HFF-Myc (cell line): Measurements from ENCODE around the gene CACNA2D4.

ENCODE experiments used
- DNase-seq: peaks from one replicate; pipeline ENCODE4 v3.0.0-alpha.2; 2011; ENCODE audit warnings: low read depth; ENCODE audit errors: extremely low read depth
- H3K4me3 ChIP-seq: replicated peaks from 2 replicates; pipeline ENCODE4 v1.5.1; 2011; ENCODE audit warnings: low read depth, mild to moderate bottlenecking, control low read depth, low read length
- TF ChIP-seq, protein P1 (sequence below): IDR thresholded peaks from 2 replicates; pipeline ENCODE4 v1.5.1; 2012; ENCODE audit warnings: mild to moderate bottlenecking, low read depth, low read length, control low read depth; ENCODE audit errors: missing control alignments

The CACNA2D4 gene

DNA sequence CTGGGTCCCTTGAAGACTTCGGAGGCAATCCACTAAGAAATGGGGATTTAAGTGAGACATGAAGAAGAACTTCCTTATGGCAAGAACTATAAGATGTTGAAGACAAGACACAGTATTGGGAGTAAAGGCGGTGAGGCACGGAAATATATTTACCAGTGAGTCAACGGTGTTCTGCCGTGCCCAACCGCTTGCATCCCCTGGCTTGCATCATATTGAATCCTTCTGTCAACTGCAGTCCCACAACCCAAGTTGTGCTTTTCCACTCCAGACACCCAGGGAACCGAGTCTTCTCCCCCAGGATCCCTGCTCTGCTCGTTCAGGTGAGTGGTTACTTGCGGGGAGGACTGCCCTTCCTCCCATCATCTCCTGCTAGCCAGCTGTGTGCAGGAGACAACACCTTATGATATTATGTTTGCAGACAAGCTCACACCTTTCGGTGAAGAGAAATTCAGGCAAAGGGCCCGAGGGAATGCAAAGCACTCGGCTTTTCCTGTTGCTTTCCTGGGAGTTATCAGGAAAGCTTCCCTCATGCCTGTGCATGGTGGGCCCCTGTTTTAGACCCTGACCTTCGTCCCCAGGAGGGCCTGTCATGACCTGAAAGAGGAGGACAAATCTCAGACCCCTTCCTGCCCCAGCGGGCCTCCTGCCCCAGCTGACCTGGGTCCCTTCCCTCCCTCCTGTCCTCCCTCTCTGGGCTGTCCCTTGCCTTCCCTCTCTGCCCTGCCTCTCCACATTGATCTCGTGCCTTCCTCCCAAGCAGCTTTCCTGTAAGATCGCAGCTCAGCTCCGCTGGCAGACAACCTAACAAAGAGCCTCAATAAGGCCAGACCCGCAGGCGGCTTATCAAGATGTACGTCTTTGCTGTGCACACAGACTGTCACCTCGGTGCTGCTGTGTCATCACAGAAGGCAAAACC is 102.4 kb downstream of the CACNA2D4 start:
- no peak for DNase-seq
- TF ChIP-seq, protein P1, sequence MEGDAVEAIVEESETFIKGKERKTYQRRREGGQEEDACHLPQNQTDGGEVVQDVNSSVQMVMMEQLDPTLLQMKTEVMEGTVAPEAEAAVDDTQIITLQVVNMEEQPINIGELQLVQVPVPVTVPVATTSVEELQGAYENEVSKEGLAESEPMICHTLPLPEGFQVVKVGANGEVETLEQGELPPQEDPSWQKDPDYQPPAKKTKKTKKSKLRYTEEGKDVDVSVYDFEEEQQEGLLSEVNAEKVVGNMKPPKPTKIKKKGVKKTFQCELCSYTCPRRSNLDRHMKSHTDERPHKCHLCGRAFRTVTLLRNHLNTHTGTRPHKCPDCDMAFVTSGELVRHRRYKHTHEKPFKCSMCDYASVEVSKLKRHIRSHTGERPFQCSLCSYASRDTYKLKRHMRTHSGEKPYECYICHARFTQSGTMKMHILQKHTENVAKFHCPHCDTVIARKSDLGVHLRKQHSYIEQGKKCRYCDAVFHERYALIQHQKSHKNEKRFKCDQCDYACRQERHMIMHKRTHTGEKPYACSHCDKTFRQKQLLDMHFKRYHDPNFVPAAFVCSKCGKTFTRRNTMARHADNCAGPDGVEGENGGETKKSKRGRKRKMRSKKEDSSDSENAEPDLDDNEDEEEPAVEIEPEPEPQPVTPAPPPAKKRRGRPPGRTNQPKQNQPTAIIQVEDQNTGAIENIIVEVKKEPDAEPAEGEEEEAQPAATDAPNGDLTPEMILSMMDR: no peak

DNA sequence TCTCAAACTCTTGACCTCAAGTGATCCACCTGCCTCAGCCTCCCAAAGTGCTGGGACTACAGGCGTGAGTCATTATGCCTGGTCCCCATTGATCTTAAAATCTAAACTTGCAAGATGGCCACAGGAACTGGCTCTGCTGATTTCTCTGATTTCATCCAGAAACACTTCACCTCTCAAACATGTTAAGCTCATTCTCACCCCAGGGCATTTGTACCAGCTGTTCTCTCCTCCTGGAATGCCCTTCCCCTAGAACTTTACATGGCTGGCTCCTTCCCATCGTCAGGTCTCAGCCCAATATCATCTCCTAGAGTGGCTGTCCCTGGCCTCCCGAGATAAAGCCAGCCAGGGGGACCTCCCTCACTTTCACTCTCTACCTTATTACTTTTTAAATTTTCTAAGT is 103.3 kb downstream of the CACNA2D4 start:
- H3K4me3 ChIP-seq: no peak overlapping the region
- TF ChIP-seq, protein P1: no peak
- no peak for DNase-seq

More for the DNA sequence above, 102.4 kb downstream of the CACNA2D4 start:
- no peak overlapping the region for H3K4me3 ChIP-seq

DNA sequence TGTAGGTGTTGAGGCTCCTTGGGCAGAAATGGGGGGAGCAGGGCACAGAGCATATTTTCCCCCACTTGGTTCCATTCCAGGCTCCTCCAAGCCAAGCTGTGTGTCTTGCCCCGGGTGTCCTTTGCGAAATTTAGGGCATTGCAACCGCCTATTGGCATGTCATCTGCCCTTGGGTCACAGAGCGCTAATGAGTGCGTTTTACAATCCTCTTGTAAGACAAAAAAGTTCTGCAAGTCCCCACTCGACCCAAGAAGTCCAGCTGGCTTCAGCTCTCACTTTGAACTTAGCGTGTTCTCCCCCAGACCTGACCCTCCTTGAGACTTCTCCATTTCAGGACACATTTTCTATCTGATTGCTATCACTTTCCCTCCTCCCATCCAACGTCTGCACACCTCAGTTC is 104.2 kb downstream of the CACNA2D4 start:
- no peak for DNase-seq
- no peak overlapping the region for H3K4me3 ChIP-seq
- TF ChIP-seq, protein P1: no peak

DNA sequence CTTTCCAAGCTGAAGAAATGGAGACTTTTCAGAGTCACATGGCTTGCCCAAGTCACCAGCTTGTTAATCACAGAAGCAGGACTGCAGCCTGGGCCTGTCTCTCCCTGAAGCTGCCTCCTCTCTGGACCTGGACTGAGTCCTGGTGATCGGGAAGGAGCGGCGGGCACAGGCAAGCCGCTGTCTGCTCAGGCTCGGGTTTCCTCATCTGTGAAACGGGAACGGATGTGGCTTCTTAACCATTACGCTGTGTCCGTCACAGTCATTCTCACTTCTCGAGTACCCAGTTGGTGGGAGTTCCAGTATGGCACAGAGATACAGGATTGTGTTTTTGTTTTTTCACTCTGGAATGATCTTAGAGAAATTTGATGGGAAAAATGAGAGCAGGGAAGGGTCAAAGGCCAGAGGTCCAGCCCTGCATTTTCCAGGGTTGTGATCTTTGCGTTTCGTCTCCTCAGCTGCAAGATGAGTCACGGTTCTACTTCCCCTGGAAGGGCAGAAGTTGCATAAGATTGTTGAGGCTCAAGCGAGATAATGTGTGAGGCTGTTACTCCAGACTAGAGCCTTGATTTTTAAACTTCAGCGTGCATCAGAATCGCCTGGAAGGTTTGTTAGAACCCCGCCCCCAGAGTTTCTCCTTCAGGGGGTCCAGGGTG is 105.7 kb downstream of the CACNA2D4 start:
- H3K4me3 ChIP-seq: no peak overlapping the region
- DNase-seq: no peak
- TF ChIP-seq, protein P1: no peak

DNA sequence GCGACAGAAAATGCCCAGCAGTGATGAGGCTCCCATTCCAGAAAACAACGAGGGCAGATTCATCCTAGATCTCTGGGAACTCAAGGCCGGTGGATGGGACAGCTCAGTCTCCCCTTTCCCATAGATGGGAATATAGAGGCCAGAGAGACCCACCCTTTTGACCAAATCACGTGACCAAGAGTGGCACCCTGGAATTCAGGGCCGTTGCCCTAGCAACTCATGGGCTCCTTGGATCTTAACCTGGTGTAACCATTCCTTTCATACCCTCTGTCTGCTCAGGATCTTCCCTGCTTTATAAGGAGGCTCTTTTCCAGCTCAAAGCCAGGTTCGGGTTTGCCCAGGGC is 106.5 kb downstream of the CACNA2D4 start:
- H3K4me3 ChIP-seq: no peak overlapping the region
- no peak for DNase-seq
- TF ChIP-seq, protein P1: no peak

DNA sequence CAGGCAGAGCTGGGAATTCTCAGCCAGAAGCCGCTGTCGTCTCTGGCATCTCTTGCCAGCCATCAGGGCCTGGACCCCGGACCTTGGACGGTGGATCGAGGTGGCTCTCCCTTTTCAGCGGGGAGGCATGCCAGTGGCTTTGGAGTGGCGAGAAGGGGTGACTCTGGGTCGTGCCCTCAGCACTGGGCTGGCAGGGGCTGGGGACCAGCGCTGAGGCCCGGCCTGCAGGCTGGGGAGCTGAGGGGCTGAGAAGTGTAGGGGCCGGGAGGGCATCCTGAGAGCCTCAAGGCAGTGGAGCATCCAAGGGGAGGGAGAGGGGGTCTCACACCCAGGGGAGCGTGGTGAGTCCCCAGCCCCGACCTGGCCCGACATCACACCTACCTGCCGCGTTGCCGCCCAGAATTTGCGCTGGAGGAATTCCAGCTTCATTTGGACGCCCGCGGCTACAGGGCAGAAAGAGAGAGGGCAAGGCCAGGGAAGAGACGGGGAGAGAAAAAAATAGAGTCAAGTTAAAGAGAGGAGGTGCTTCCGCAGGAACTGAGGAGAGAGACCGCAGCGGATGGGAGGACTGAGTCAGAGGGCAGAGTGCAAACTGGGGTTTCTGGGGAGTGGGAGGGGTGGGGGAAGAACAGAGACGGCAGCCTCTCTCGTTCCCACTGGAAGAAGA is 107.0 kb downstream of the CACNA2D4 start:
- H3K4me3 ChIP-seq: no peak overlapping the region
- TF ChIP-seq, protein P1: no peak
- no peak for DNase-seq
